Endothelial cell of umbilical vein (primary cell): Measurements from ENCODE around the gene PABPC1L. TPM values are rescaled to one million over a fixed set of nuclear protein-coding genes. Genes with fewer than 3 reads are reported as not detected.
"Not testable (repeated sequence)": the region's sequence is repeated elsewhere in the genome, so short reads cannot be mapped to it uniquely, and the experiment has no call there.

Experiments
- BruUV-seq: library from RNA; stranded (reverse); fragments of 400-500 nt; replicated peaks from 2 replicates; lab custom pipeline; 2021; lab: Mats Ljungman, UMichigan
- CTCF ChIA-PET: fragments of 300-600, 350-600 bp; sonication (Branson Sonifier 250); formaldehyde crosslinking; loops from one replicate; lab custom pipeline; 2021; ENCODE audit warnings: antibody characterized with exemption, inconsistent platforms; lab: Charles Lee
- POLR2A ChIA-PET: fragments of 300-600, 350-600 bp; sonication (Branson Sonifier 250); formaldehyde crosslinking; loops from one replicate; lab custom pipeline; 2021; ENCODE audit warnings: antibody characterized with exemption, inconsistent platforms; lab: Charles Lee
- DNase-seq: peaks from one replicate; pipeline ENCODE4 v3.0.0-alpha.2; 2011; ENCODE audit warnings: low read depth, low spot score
- FAIRE-seq: peaks from 2 replicates; lab custom pipeline; 2011; peaks lifted over from hg19 to GRCh38; lab: Jason Lieb, UNC
- H2AFZ ChIP-seq: 2 replicates; pipeline ENCODE4 v1.6.0; 2012; ENCODE audit warnings: low read depth, low read length, control low read depth, inconsistent platforms
- H3K27ac ChIP-seq: 2 replicates; pipeline ENCODE4 v1.5.1; 2011; ENCODE audit warnings: low read depth, mild to moderate bottlenecking, control low read depth, low read length, moderate library complexity; ENCODE audit not compliant: insufficient read depth
- H3K27me3 ChIP-seq, 2 experiments: 2 replicates each; pipeline versions ENCODE4 v1.6.0 to v1.6.1; 2011; ENCODE audit warnings: low read length in 2 of 2, mixed read lengths in 1 of 2; ENCODE audit not compliant: control insufficient read depth in 2 of 2, insufficient read depth in 2 of 2
- H3K36me3 ChIP-seq, 2 experiments: 2 replicates in 1 of 2; 3 replicates in 1 of 2; pipeline ENCODE4 v1.5.1; 2011; ENCODE audit warnings: low read length in 2 of 2, mild to moderate bottlenecking in 1 of 2, moderate library complexity in 1 of 2; ENCODE audit not compliant: control insufficient read depth in 2 of 2, insufficient read depth in 2 of 2; ENCODE audit errors: extremely low read depth in 1 of 2
- H3K4me1 ChIP-seq: 3 replicates; pipeline ENCODE4 v1.5.1; 2011; ENCODE audit warnings: mild to moderate bottlenecking, low read length; ENCODE audit not compliant: control insufficient read depth, insufficient read depth; ENCODE audit errors: extremely low read depth
- H3K4me2 ChIP-seq: 2 replicates; pipeline ENCODE4 v1.6.1; 2011; ENCODE audit warnings: low read length, control low read depth, mixed read lengths; ENCODE audit not compliant: insufficient read depth
- H3K4me3 ChIP-seq, 3 experiments: fragments of 200-600 bp in 1 of 3; sonication (generic), shearing (Covaris generic) in 1 of 3; replicated peaks in 1 of 3; 2 replicates each; pipeline ENCODE4 v1.5.1; 2011 to 2016; ENCODE audit warnings: control low read depth in 3 of 3, low read length in 3 of 3, mild to moderate bottlenecking in 2 of 3, inconsistent platforms in 1 of 3, low read depth in 1 of 3, moderate library complexity in 1 of 3; ENCODE audit not compliant: insufficient read depth in 1 of 3
- H3K79me2 ChIP-seq: 2 replicates; pipeline ENCODE4 v1.6.0; 2012; ENCODE audit warnings: low read length, inconsistent platforms; ENCODE audit not compliant: control insufficient read depth, insufficient read depth
- H3K9ac ChIP-seq: replicated peaks from 2 replicates; pipeline ENCODE3; 2011; ENCODE audit warnings: low read length, control low read depth; ENCODE audit not compliant: insufficient read depth; ENCODE audit errors: extremely low read depth
- H3K9me1 ChIP-seq: replicated peaks from 3 replicates; pipeline ENCODE4 v1.6.0; 2011; ENCODE audit warnings: mild to moderate bottlenecking, low read length; ENCODE audit not compliant: control insufficient read depth, insufficient read depth; ENCODE audit errors: extremely low read depth
- H3K9me3 ChIP-seq: replicated peaks from 2 replicates; pipeline ENCODE4 v1.5.1; 2012; ENCODE audit warnings: low read length, inconsistent platforms; ENCODE audit not compliant: control insufficient read depth, insufficient read depth
- H4K20me1 ChIP-seq: replicated peaks from 2 replicates; pipeline ENCODE3; 2011; ENCODE audit warnings: mild to moderate bottlenecking, low read length; ENCODE audit not compliant: control insufficient read depth, insufficient read depth; ENCODE audit errors: extremely low read depth
- dilution Hi-C: fragments of 300-500 bp; cut with MboI; formaldehyde crosslinking; loops from one replicate; pipeline ENCODE4 v1.15.0; 2019; ENCODE audit warnings: low sequenced_read_pairs; ENCODE audit not compliant: extremely low pct_ligation_motif_present
- intact Hi-C: fragments of 100-400 bp; cut with micrococcal nuclease; formaldehyde crosslinking; loops from one replicate; pipeline ENCODE4 v1.10.0; 2022
- polyA plus RNA-seq, 4 experiments: library from polyadenylated mRNA; depleted of rRNA in 3 of 4; stranded (reverse) in 3 of 4; unstranded in 1 of 4; fragments of >200 nt; gene quantifications; 2 replicates each; pipeline versions ENCODE4 v1.2.1 to v1.2.3, GENCODE V29; 2011 to 2012; ENCODE audit warnings: missing spikeins in 1 of 4
- total RNA-seq: library from RNA; stranded (reverse); gene quantifications from 2 replicates; pipeline ENCODE4 v1.2.3, GENCODE V29; 2021

Gene PABPC1L
- total and polyA plus RNA-seq, 2 donors (not counting 3 experiments of a cell fraction or from before 2014, with no cell fraction given), result 7.8 to 12.6 TPM

DNA sequence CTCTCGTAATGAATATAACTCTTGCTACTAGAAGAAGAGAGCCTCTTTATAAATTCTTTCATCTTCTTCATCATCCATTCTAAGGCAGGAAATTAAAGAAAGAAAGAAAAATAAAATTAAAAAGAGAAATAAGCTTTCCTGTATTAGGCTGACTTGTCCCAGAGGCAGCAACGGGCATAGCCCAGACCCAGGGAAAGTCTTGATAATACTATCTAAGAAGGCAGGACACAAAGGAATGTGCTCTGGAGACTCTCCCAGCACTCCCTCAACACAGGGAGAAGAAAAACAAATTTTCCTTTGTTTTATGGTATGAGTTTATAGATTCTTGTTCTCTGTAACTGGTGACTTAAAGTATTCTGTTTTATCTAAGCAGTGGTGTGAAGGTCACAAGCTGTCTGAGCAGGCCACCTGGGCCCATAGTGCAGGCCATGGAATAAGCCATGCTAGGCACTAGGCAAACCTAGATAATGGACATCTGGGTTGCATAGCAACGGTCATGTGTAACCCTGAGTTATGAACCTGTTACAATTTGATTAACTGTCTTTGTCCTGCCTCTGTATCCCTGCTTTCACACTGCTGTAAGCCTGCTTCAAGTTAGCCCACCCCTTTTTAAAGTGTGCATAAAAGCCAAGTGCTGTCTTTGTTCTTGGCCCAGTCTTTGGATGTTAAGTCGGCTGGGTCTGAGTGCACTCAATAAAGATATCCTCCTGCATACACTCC lies 46.3 kb upstream of the PABPC1L start:
- H3K4me1 ChIP-seq, H3K9me3 ChIP-seq, H3K9me1 ChIP-seq, intact Hi-C loops, H3K79me2 ChIP-seq, H3K9ac ChIP-seq, H3K4me2 ChIP-seq, H3K27ac ChIP-seq, H3K4me3 ChIP-seq, H3K36me3 ChIP-seq, dilution Hi-C loops, FAIRE-seq, POLR2A ChIA-PET, H2AFZ ChIP-seq, H4K20me1 ChIP-seq, BruUV-seq, DNase-seq: not testable (repeated sequence)
- peaks cover 8 to 12% of the 10 kb centered on the region in 2 experiments for H3K27me3 ChIP-seq
- CTCF ChIA-PET, result interaction anchor here (0.9 to 3.3 kb wide), 4 partner anchors 115 to 479 kb away, joined by 3 to 11 read pairs (median 8); no protein-coding TSS in a partner anchor

DNA sequence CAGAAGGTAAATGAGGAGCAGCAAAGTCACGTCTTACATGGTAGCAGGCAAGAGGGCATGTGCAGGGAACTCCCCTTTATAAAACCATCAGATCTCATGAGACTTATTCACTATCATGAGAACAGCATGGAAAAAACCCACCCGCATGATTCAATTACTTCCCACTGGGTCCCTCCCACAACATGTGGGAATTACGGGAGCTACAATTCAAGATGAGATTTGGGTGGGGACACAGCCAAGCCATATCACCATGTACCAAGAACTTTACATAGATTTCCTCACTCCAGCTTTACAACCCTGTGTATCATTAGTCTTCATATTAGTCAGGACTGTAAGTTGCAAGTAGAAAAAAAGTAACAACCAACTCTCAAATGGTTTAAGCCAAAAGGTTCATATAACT lies 45.4 kb upstream of the PABPC1L start:
- H3K79me2 ChIP-seq, POLR2A ChIA-PET, H3K4me3 ChIP-seq, H2AFZ ChIP-seq, BruUV-seq, H3K9me3 ChIP-seq, intact Hi-C loops, DNase-seq, H3K27ac ChIP-seq, dilution Hi-C loops, H3K4me1 ChIP-seq, FAIRE-seq, H4K20me1 ChIP-seq, H3K4me2 ChIP-seq, H3K9me1 ChIP-seq, H3K9ac ChIP-seq, H3K36me3 ChIP-seq: not testable (repeated sequence)
- H3K27me3 ChIP-seq, result peaks cover 8 to 13% of the 10 kb centered on the region in 2 experiments
- CTCF ChIA-PET, result interaction anchor here (1.8 kb wide), 1 partner anchor 118 kb away, joined by 7 read pairs; no protein-coding TSS in a partner anchor
